Measurements from ENCODE around the gene PTPN21.

The PTPN21 gene

GRCh38 chr14:88554457-88555286, at the start of gene PTPN21:
Gene PTPN21, minus strand, starts transcription at chr14:88555007. Its CDS starts 4,590 bp downstream, at chr14:88550417.
- peak; percentile 60 for DNase-seq (ENCODE audit: low spot score)

- no peak for DNase-seq (ENCODE audit: low spot score)
Measured at GRCh38 chr14:88604212-88604611, 49.4 kb upstream of the PTPN21 start.

GRCh38 chr14:88599761-88600439, 45.1 kb upstream of the PTPN21 start:
- DNase-seq (ENCODE audit: low spot score): no peak

- no peak for DNase-seq (ENCODE audit: low spot score)
Measured at GRCh38 chr14:88599326-88599725, 44.5 kb upstream of the PTPN21 start.

GRCh38 chr14:88598097-88598675, 43.4 kb upstream of the PTPN21 start:
- no peak for DNase-seq (ENCODE audit: low spot score)

- DNase-seq (ENCODE audit: low spot score): no peak
Measured at GRCh38 chr14:88597601-88598000, 42.8 kb upstream of the PTPN21 start.

- no peak for DNase-seq (ENCODE audit: low spot score)
Measured at GRCh38 chr14:88597038-88597437, 42.2 kb upstream of the PTPN21 start.

- no peak for DNase-seq (ENCODE audit: low spot score)
Measured at GRCh38 chr14:88592031-88592430, 37.2 kb upstream of the PTPN21 start.

- no peak for DNase-seq (ENCODE audit: low spot score)
Measured at GRCh38 chr14:88590173-88590572, 35.4 kb upstream of the PTPN21 start.

- no peak for DNase-seq (ENCODE audit: low spot score)
Measured at GRCh38 chr14:88588081-88588480, 33.3 kb upstream of the PTPN21 start.

GRCh38 chr14:88584451-88584850, 29.6 kb upstream of the PTPN21 start:
- no peak for DNase-seq (ENCODE audit: low spot score)

- no peak for DNase-seq (ENCODE audit: low spot score)
Measured at GRCh38 chr14:88576222-88576621, 21.4 kb upstream of the PTPN21 start.

GRCh38 chr14:88572117-88572516, 17.3 kb upstream of the PTPN21 start:
- no peak for DNase-seq (ENCODE audit: low spot score)

GRCh38 chr14:88568196-88568595, 13.4 kb upstream of the PTPN21 start:
- DNase-seq (ENCODE audit: low spot score): no peak

- no peak for DNase-seq (ENCODE audit: low spot score)
Measured at GRCh38 chr14:88565427-88565826, 10.6 kb upstream of the PTPN21 start.

GRCh38 chr14:88563845-88564244, 9.0 kb upstream of the PTPN21 start:
- DNase-seq (ENCODE audit: low spot score): no peak

- peak; percentile 90 for DNase-seq (ENCODE audit: low spot score)
Measured at GRCh38 chr14:88562831-88563686, 8.3 kb upstream of the PTPN21 start, which contains the start of gene ZC3H14. Gene ZC3H14, plus strand, starts transcription at chr14:88563037. Its CDS starts 97 bp downstream, at chr14:88563134.

GRCh38 chr14:88562532-88562830, 7.7 kb upstream of the PTPN21 start:
- DNase-seq (ENCODE audit: low spot score): no peak

- peak; percentile 16 for DNase-seq (ENCODE audit: low spot score)
Measured at GRCh38 chr14:88559852-88560251, 5.0 kb upstream of the PTPN21 start.

- DNase-seq (ENCODE audit: low spot score): no peak
Measured at GRCh38 chr14:88556581-88556980, 1.8 kb upstream of the PTPN21 start.

- peak; percentile 17 for DNase-seq (ENCODE audit: low spot score)
Measured at GRCh38 chr14:88553886-88554456, 836 bp downstream of the PTPN21 start.

- no peak for DNase-seq (ENCODE audit: low spot score)
Measured at GRCh38 chr14:88552876-88553275, 1.9 kb downstream of the PTPN21 start.
